ENCODE data around the gene IGLON5.

Gene IGLON5

GRCh38 chr19:51317968-51318367, 6.5 kb downstream of the IGLON5 start:
- Histone ChIP-seq H3K18ac (ENCODE audit: low read length) (no peak overlapping the region), H3K36me3 (ENCODE audit: control insufficient read depth in 1 of 2, insufficient read depth in 2 of 2, low read length in 2 of 2) (no peaks in the 10 kb centered on the region), H3K9me3 (ENCODE audit: insufficient read depth, low read depth, low read length) (peaks cover 4% of the 10 kb centered on the region), H3K4ac (ENCODE audit: low read depth, low read length) (no peak overlapping the region), H4K91ac (ENCODE audit: low read depth, low read length) (no peak overlapping the region), H3K14ac (ENCODE audit: low read length) (no peak overlapping the region), H3K4me3 (ENCODE audit: low read depth, low read length) (no peak overlapping the region), H2BK12ac (ENCODE audit: low read length) (no peak overlapping the region), H3K23ac (ENCODE audit: low read length) (no peak overlapping the region), H3K79me1 (ENCODE audit: low read length) (no peaks in the 10 kb centered on the region), H3K4me2 (ENCODE audit: low read length) (no peak overlapping the region), H3K27ac (ENCODE audit: low read depth, low read length) (no peak overlapping the region), H2AK5ac (ENCODE audit: low read length) (no peak overlapping the region), H3K79me2 (ENCODE audit: control insufficient read depth, insufficient read depth, low read length, poor library complexity) (no peaks in the 10 kb centered on the region), H2AFZ (ENCODE audit: insufficient read depth, low read length, poor library complexity) (no peak overlapping the region), H4K8ac (ENCODE audit: low read depth, low read length) (no peak overlapping the region), H3K9ac (ENCODE audit: low read length) (no peak overlapping the region), H3K4me1 (ENCODE audit: control insufficient read depth in 1 of 2, insufficient read depth in 2 of 2, low read length in 2 of 2) (no peaks in the 10 kb centered on the region), H3K27me3 (ENCODE audit: insufficient read depth, low read length) (no peaks in the 10 kb centered on the region), H4K12ac (ENCODE audit: low read depth, low read length) (no peak overlapping the region), H2BK120ac (ENCODE audit: insufficient read depth, low read length, poor library complexity) (no peak overlapping the region), H2BK5ac (ENCODE audit: low read depth, low read length, poor library complexity) (no peak overlapping the region)
- DNase-seq = no peak
- WGBS (ENCODE audit: extremely low coverage, insufficient coverage, insufficient read length) = no CpG with 5 or more reads among the region's 1 CpG

DNA sequence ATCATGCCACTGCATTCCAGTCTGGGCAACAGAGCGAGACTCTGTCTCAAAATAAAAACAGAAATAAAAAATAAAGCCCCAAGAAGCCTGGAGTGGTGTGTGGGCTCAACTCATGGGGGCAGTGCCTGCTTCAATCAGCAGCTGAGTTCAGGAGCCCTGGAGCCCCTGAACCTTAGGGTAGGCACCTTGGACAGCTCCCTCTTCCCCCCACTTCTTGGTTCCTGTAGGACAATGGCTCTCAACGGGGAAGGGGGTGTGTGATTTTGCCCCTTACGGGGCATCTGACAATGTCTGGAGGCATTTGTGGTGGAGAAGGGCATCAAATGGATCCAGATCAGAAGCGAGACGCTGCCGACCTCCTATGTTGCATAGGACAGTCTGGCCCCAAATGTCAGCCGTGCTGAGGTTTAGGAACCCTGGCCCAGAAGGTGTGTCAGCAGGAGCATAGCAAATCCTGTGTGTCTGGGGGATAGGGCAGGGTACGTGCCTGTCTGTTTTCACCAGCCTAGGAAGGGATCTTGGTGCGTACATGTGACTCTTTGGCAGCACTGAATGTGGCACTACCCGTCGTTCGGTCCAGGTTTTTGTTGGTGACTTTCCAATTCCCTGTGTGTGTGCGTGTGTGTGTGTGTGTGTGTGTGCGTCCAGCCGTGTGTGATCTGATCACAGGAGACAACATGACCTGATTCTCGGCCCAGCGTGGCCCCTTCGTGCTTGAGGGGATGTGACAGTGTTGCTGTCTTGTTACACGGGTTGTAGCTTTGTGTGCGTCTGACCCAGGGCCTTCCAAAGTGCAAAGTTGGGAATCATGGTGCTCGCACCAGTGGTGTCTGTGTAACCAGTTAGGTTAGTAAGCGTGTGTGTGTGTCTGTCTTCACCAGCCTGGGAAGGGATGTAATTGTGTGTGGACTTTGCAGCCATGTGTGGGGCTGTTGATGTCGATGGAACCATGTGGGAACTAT, 7.5 kb downstream of the IGLON5 start:
- no peaks in the 10 kb centered on the region for H3K4me1 ChIP-seq (ENCODE audit: control insufficient read depth in 1 of 2, insufficient read depth in 2 of 2, low read length in 2 of 2)
- no peak overlapping the region for H3K4ac ChIP-seq (ENCODE audit: low read depth, low read length)
- H3K36me3 ChIP-seq (ENCODE audit: control insufficient read depth in 1 of 2, insufficient read depth in 2 of 2, low read length in 2 of 2) = no peaks in the 10 kb centered on the region
- H3K79me2 ChIP-seq (ENCODE audit: control insufficient read depth, insufficient read depth, low read length, poor library complexity) = no peaks in the 10 kb centered on the region
- no peaks in the 10 kb centered on the region for H3K27me3 ChIP-seq (ENCODE audit: insufficient read depth, low read length)
- peaks cover 4% of the 10 kb centered on the region for H3K9me3 ChIP-seq (ENCODE audit: insufficient read depth, low read depth, low read length)
- H2BK12ac ChIP-seq (ENCODE audit: low read length) = no peak overlapping the region
- no CpG with 5 or more reads among the region's 23 CpGs for WGBS (ENCODE audit: extremely low coverage, insufficient coverage, insufficient read length)
- H3K4me3 ChIP-seq (ENCODE audit: low read depth, low read length) = no peak overlapping the region
- H3K14ac ChIP-seq (ENCODE audit: low read length) = no peak overlapping the region
- no peak overlapping the region for H3K9ac ChIP-seq (ENCODE audit: low read length)
- no peak overlapping the region for H2AK5ac ChIP-seq (ENCODE audit: low read length)
- H4K8ac ChIP-seq (ENCODE audit: low read depth, low read length) = no peak overlapping the region
- no peak overlapping the region for H3K23ac ChIP-seq (ENCODE audit: low read length)
- H2BK120ac ChIP-seq (ENCODE audit: insufficient read depth, low read length, poor library complexity) = no peak overlapping the region
- no peak overlapping the region for H3K18ac ChIP-seq (ENCODE audit: low read length)
- H3K4me2 ChIP-seq (ENCODE audit: low read length) = no peak overlapping the region
- no peak overlapping the region for H2BK5ac ChIP-seq (ENCODE audit: low read depth, low read length, poor library complexity)
- no peak overlapping the region for H4K91ac ChIP-seq (ENCODE audit: low read depth, low read length)
- no peak for DNase-seq
- H3K27ac ChIP-seq (ENCODE audit: low read depth, low read length) = no peak overlapping the region
- H3K79me1 ChIP-seq (ENCODE audit: low read length) = no peaks in the 10 kb centered on the region
- H4K12ac ChIP-seq (ENCODE audit: low read depth, low read length) = no peak overlapping the region
- H2AFZ ChIP-seq (ENCODE audit: insufficient read depth, low read length, poor library complexity) = no peak overlapping the region

- Histone ChIP-seq H4K91ac (ENCODE audit: low read depth, low read length) (no peak overlapping the region), H3K14ac (ENCODE audit: low read length) (no peak overlapping the region), H2BK5ac (ENCODE audit: low read depth, low read length, poor library complexity) (no peak overlapping the region), H3K4ac (ENCODE audit: low read depth, low read length) (no peak overlapping the region), H2BK12ac (ENCODE audit: low read length) (no peak overlapping the region), H3K9ac (ENCODE audit: low read length) (no peak overlapping the region), H2AK5ac (ENCODE audit: low read length) (no peak overlapping the region), H2AFZ (ENCODE audit: insufficient read depth, low read length, poor library complexity) (no peak overlapping the region), H4K8ac (ENCODE audit: low read depth, low read length) (no peak overlapping the region), H3K4me3 (ENCODE audit: low read depth, low read length) (no peak overlapping the region), H3K18ac (ENCODE audit: low read length) (no peak overlapping the region), H3K27me3 (ENCODE audit: insufficient read depth, low read length) (no peaks in the 10 kb centered on the region), H3K79me2 (ENCODE audit: control insufficient read depth, insufficient read depth, low read length, poor library complexity) (no peaks in the 10 kb centered on the region), H3K36me3 (ENCODE audit: control insufficient read depth in 1 of 2, insufficient read depth in 2 of 2, low read length in 2 of 2) (no peaks in the 10 kb centered on the region), H4K12ac (ENCODE audit: low read depth, low read length) (no peak overlapping the region), H3K27ac (ENCODE audit: low read depth, low read length) (no peak overlapping the region), H3K9me3 (ENCODE audit: insufficient read depth, low read depth, low read length) (peaks cover 2% of the 10 kb centered on the region), H3K4me1 (ENCODE audit: control insufficient read depth in 1 of 2, insufficient read depth in 2 of 2, low read length in 2 of 2) (no peaks in the 10 kb centered on the region), H3K4me2 (ENCODE audit: low read length) (no peak overlapping the region), H2BK120ac (ENCODE audit: insufficient read depth, low read length, poor library complexity) (no peak overlapping the region), H3K23ac (ENCODE audit: low read length) (no peak overlapping the region), H3K79me1 (ENCODE audit: low read length) (no peaks in the 10 kb centered on the region)
- WGBS (ENCODE audit: extremely low coverage, insufficient coverage, insufficient read length) = no CpG with 5 or more reads among the region's 14 CpGs
- DNase-seq = no peak
These were observed 8.3 kb downstream of the IGLON5 start for GRCh38 chr19:51319649-51320279.

DNA sequence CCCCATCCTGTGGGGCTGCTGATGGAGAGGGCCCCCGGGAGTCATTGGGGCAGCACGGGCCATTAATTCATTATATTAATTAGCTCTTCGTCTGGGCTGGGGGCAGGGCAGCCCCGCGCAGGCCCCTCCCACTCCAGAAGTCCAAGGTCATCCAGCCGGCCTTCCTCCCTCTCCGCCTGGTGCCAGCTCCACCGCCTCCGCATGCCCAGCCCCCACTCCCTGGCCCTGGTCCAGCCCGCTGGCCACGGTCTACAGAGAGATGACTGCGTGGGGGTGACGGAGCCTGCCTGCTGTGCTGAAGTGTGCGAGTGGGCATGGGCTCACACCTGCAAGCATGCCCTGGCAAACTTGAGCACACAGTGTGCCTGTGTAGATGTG, 8.8 kb downstream of the IGLON5 start:
- Histone ChIP-seq H3K4ac (ENCODE audit: low read depth, low read length) (no peak overlapping the region), H3K27ac (ENCODE audit: low read depth, low read length) (no peak overlapping the region), H3K4me1 (ENCODE audit: control insufficient read depth in 1 of 2, insufficient read depth in 2 of 2, low read length in 2 of 2) (no peaks in the 10 kb centered on the region), H2AK5ac (ENCODE audit: low read length) (no peak overlapping the region), H2BK12ac (ENCODE audit: low read length) (no peak overlapping the region), H4K8ac (ENCODE audit: low read depth, low read length) (no peak overlapping the region), H3K79me2 (ENCODE audit: control insufficient read depth, insufficient read depth, low read length, poor library complexity) (no peaks in the 10 kb centered on the region), H3K9me3 (ENCODE audit: insufficient read depth, low read depth, low read length) (no peaks in the 10 kb centered on the region), H3K9ac (ENCODE audit: low read length) (no peak overlapping the region), H3K36me3 (ENCODE audit: control insufficient read depth in 1 of 2, insufficient read depth in 2 of 2, low read length in 2 of 2) (no peaks in the 10 kb centered on the region), H2BK5ac (ENCODE audit: low read depth, low read length, poor library complexity) (no peak overlapping the region), H3K4me2 (ENCODE audit: low read length) (no peak overlapping the region), H3K79me1 (ENCODE audit: low read length) (no peaks in the 10 kb centered on the region), H3K27me3 (ENCODE audit: insufficient read depth, low read length) (no peaks in the 10 kb centered on the region), H3K23ac (ENCODE audit: low read length) (no peak overlapping the region), H4K91ac (ENCODE audit: low read depth, low read length) (no peak overlapping the region), H2BK120ac (ENCODE audit: insufficient read depth, low read length, poor library complexity) (no peak overlapping the region), H3K14ac (ENCODE audit: low read length) (no peak overlapping the region), H3K18ac (ENCODE audit: low read length) (no peak overlapping the region), H2AFZ (ENCODE audit: insufficient read depth, low read length, poor library complexity) (no peak overlapping the region), H3K4me3 (ENCODE audit: low read depth, low read length) (no peak overlapping the region), H4K12ac (ENCODE audit: low read depth, low read length) (no peak overlapping the region)
- DNase-seq = no peak
- no CpG with 5 or more reads among the region's 14 CpGs for WGBS (ENCODE audit: extremely low coverage, insufficient coverage, insufficient read length)

Measured in trophoblast cell (in vitro differentiated cells and primary cell).